SK-N-MC (cell line): ENCODE data around the gene ZSCAN9.

Experiments
- EZH2 ChIP-seq: fragments of 200-600 bp; sonication (generic); IDR thresholded peaks from one replicate; pipeline ENCODE4 v1.6.1; 2017; ENCODE audit warnings: antibody characterized with exemption
- FOXP2 ChIP-seq: optimal IDR thresholded peaks from 2 replicates; pipeline ENCODE3; 2011; ENCODE audit warnings: mild to moderate bottlenecking, moderate library complexity; ENCODE audit not compliant: insufficient read depth; ENCODE audit errors: extremely low read length, control extremely low read depth
- POLR2AphosphoS5 ChIP-seq: IDR thresholded peaks from 2 replicates; pipeline ENCODE4 v1.6.1; 2012; ENCODE audit warnings: mild to moderate bottlenecking, low read depth, low read length, borderline replicate concordance

DNA sequence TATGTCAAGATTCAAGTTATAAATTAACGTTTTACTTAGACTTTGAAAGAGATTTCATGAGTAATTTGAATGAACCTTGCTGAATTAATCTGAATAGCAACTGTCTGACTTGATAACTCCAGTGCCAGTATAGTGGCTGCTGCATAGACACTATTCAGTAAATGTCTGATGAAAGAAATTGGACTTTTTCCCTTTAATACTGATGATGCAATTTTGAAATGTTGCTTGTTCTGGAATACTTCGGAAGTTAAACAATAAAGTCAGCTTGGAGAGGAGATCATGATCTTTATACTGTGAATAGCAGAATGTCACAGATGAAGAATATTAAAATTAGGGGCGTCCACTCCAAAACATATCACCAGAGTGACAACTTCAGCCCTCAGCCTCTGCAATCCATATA is 52.7 kb downstream of the ZSCAN9 start:
- TF ChIP-seq FOXP2 (no peak), EZH2 (no peak), POLR2AphosphoS5 (no peak)
